Mesendoderm (in vitro differentiated cells): Measurements from ENCODE around the gene CLN5.

Source experiments
- DNase-seq: peaks from one replicate; pipeline ENCODE4 v3.0.0; 2013
- H2AK5ac ChIP-seq: 2 replicates; pipeline ENCODE4 v1.6.1; 2013; ENCODE audit warnings: low read length, inconsistent platforms
- H2BK120ac ChIP-seq: 2 replicates; pipeline ENCODE4 v1.6.1; 2013; ENCODE audit warnings: low read depth, mild to moderate bottlenecking, low read length, moderate library complexity, mixed read lengths
- H2BK15ac ChIP-seq: replicated peaks from 2 replicates; pipeline ENCODE4 v1.6.1; 2013; ENCODE audit warnings: low read depth, mild to moderate bottlenecking, moderate library complexity
- H2BK5ac ChIP-seq: 2 replicates; pipeline ENCODE4 v1.6.1; 2013; ENCODE audit warnings: low read length, inconsistent platforms
- H3K18ac ChIP-seq: 2 replicates; pipeline ENCODE4 v1.6.1; 2013; ENCODE audit warnings: mild to moderate bottlenecking, low read length, mixed read lengths
- H3K23ac ChIP-seq: one replicate; pipeline ENCODE4 v1.6.1; 2013; ENCODE audit warnings: low read length
- H3K27ac ChIP-seq: 2 replicates; pipeline ENCODE4 v1.5.1; 2013; ENCODE audit warnings: low read depth, mild to moderate bottlenecking, inconsistent platforms, low read length, moderate library complexity
- H3K27me3 ChIP-seq: 2 replicates; pipeline ENCODE4 v1.6.1; 2013; ENCODE audit warnings: low read length, control low read depth, mild to moderate bottlenecking, inconsistent platforms; ENCODE audit not compliant: insufficient read depth, poor library complexity
- H3K36me3 ChIP-seq: 2 replicates; pipeline ENCODE4 v1.6.1; 2013; ENCODE audit warnings: low read length, inconsistent platforms; ENCODE audit not compliant: control insufficient read depth, insufficient read depth
- H3K4ac ChIP-seq: one replicate; pipeline ENCODE4 v1.6.1; 2013; ENCODE audit warnings: low read depth, mild to moderate bottlenecking, low read length, moderate library complexity
- H3K4me1 ChIP-seq: 2 replicates; pipeline ENCODE4 v1.6.1; 2013; ENCODE audit warnings: low read depth, low read length, inconsistent platforms; ENCODE audit not compliant: control insufficient read depth
- H3K4me2 ChIP-seq: 2 replicates; pipeline ENCODE4 v1.6.1; 2013; ENCODE audit warnings: low read length
- H3K4me3 ChIP-seq: 2 replicates; pipeline ENCODE4 v1.5.1; 2013; ENCODE audit warnings: mild to moderate bottlenecking, low read length
- H3K56ac ChIP-seq: one replicate; pipeline ENCODE4 v1.6.1; 2013; ENCODE audit warnings: low read length
- H3K79me1 ChIP-seq: 2 replicates; pipeline ENCODE4 v1.6.1; 2013; ENCODE audit warnings: low read length, inconsistent platforms
- H3K79me2 ChIP-seq: 2 replicates; pipeline ENCODE4 v1.6.1; 2013; ENCODE audit warnings: mild to moderate bottlenecking, low read length; ENCODE audit not compliant: control insufficient read depth, insufficient read depth
- H3K9ac ChIP-seq: 2 replicates; pipeline ENCODE4 v1.6.1; 2013; ENCODE audit warnings: low read length, inconsistent platforms
- H4K5ac ChIP-seq: one replicate; pipeline ENCODE4 v1.6.1; 2013; ENCODE audit warnings: low read length
- H4K8ac ChIP-seq: one replicate; pipeline ENCODE4 v1.6.1; 2013; ENCODE audit warnings: low read depth, mild to moderate bottlenecking, control low read depth, low read length, moderate library complexity
- WGBS: extraction: QIAGEN DNeasy Blood & Tissue Kit; methylation state at CpG from one replicate; pipeline ENCODE4 v1.1.7; 2013; ENCODE audit warnings: low lambda C conversion rate, missing lambda C conversion rate; ENCODE audit not compliant: insufficient coverage; ENCODE audit errors: extremely low coverage; 5-methylcytosine and 5-hydroxymethylcytosine counted together

CLN5 gene

GRCh38 chr13:77013853-77014542 is 22.1 kb downstream of the CLN5 start:
- no peak for DNase-seq
- Histone ChIP-seq H2AK5ac (no peak overlapping the region), H3K4ac (no peak overlapping the region), H3K36me3 (peaks cover 1% of the 10 kb centered on the region), H3K56ac (no peak overlapping the region), H3K27ac (no peak overlapping the region), H3K4me1 (no peaks in the 10 kb centered on the region), H3K79me1 (peaks cover 4% of the 10 kb centered on the region), H3K4me3 (no peak overlapping the region), H3K9ac (no peak overlapping the region), H4K8ac (no peak overlapping the region), H3K23ac (no peak overlapping the region), H3K79me2 (no peaks in the 10 kb centered on the region), H3K27me3 (peaks cover 2% of the 10 kb centered on the region), H2BK5ac (no peak overlapping the region), H3K4me2 (no peak overlapping the region), H2BK120ac (no peak overlapping the region), H4K5ac (no peak overlapping the region), H2BK15ac (no peak overlapping the region), H3K18ac (no peak overlapping the region)
- no CpG with 5 or more reads among the region's 2 CpGs for WGBS

DNA sequence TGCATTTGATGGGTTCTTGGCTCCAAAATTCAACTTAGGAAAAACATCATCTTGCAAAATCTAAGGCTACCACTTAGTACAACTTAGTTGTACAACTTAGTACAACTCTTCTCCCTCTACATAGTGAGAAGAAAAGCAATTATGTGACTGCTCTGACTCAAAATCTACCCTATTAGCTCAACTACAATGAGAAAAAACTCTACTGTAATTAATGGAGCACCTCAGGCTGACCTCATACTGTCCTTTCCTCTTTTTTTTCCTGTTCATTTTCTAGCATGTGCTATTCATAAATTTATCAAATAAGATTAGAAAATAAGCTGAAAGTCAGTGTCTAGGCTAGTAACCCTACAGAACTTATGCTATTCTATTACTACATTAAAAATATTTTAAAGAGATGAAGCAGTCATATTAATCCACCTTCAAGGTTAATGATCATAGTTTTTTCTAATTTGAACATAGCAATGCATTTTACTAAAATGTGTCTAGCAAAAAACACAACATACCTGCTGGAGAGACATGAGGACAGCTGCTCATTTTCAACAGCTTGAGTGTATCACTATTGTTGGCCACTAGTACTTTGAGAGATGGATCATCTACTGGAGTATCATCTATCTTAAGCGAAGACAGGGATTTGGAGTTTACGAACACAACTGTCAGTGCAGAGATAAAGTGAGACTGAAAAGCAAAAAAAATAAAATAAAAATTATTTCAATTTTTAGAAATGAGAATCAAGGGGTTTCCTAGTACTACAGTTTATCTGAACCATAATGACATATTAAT is 23.2 kb downstream of the CLN5 start:
- Histone ChIP-seq H2BK15ac (no peak overlapping the region), H3K27me3 (peaks cover 2% of the 10 kb centered on the region), H3K27ac (no peak overlapping the region), H2BK5ac (no peak overlapping the region), H3K79me1 (peaks cover 4% of the 10 kb centered on the region), H3K79me2 (peaks cover 2% of the 10 kb centered on the region), H4K8ac (no peak overlapping the region), H3K18ac (no peak overlapping the region), H3K4me3 (no peak overlapping the region), H2BK120ac (no peak overlapping the region), H4K5ac (no peak overlapping the region), H3K56ac (no peak overlapping the region), H3K4me2 (no peak overlapping the region), H3K9ac (no peak overlapping the region), H3K23ac (no peak overlapping the region), H3K36me3 (peaks cover 1% of the 10 kb centered on the region), H3K4ac (no peak overlapping the region), H2AK5ac (no peak overlapping the region), H3K4me1 (no peaks in the 10 kb centered on the region)
- no peak for DNase-seq
- WGBS: no CpG with 5 or more reads among the region's 2 CpGs

DNA sequence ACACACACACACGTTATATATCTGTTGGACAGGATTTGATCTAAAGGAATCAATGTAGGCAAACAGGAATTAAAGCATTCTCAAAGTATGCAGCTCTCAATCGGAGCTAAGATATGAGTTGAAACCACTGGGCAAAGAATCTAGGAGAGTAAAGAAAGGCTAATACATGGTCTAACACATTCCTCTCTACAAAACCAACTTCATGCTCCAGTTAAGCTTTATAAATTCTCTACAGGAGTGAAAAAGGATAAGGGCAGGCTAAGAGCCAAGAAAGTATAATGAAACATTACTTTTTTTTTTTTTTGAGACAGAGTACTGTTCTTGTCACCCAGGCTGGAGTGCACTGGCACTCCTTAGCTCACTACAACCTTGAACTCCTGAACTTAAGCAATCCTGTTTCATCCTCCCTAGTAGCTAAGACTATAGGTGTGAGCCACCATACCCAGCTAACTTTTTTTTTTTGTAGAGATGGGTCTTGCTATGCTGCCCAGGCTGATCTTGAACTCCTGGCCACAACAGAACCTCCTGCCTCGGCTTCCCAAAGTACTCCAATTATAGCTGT is 24.5 kb downstream of the CLN5 start:
- WGBS: no CpG with 5 or more reads among the region's 3 CpGs
- peaks cover 2% of the 10 kb centered on the region for H3K27me3 ChIP-seq
- H3K4ac ChIP-seq: no peak overlapping the region
- H4K5ac ChIP-seq: no peak overlapping the region
- no peak overlapping the region for H3K18ac ChIP-seq
- no peaks in the 10 kb centered on the region for H3K4me1 ChIP-seq
- no peaks in the 10 kb centered on the region for H3K36me3 ChIP-seq
- H3K4me2 ChIP-seq: no peak overlapping the region
- no peak for DNase-seq
- no peak overlapping the region for H3K27ac ChIP-seq
- H3K79me1 ChIP-seq: peaks cover 6% of the 10 kb centered on the region
- no peak overlapping the region for H2BK120ac ChIP-seq
- no peak overlapping the region for H3K9ac ChIP-seq
- H2BK15ac ChIP-seq: no peak overlapping the region
- peaks cover 8% of the 10 kb centered on the region for H3K79me2 ChIP-seq
- H3K56ac ChIP-seq: no peak overlapping the region
- H3K23ac ChIP-seq: no peak overlapping the region
- no peak overlapping the region for H4K8ac ChIP-seq
- H2BK5ac ChIP-seq: no peak overlapping the region
- H3K4me3 ChIP-seq: no peak overlapping the region
- H2AK5ac ChIP-seq: no peak overlapping the region

GRCh38 chr13:77016888-77017623 is 25.2 kb downstream of the CLN5 start:
- no peak overlapping the region for H2AK5ac ChIP-seq
- H4K5ac ChIP-seq: no peak overlapping the region
- H3K4me3 ChIP-seq: no peak overlapping the region
- H3K4ac ChIP-seq: no peak overlapping the region
- H2BK15ac ChIP-seq: no peak overlapping the region
- no peak overlapping the region for H2BK120ac ChIP-seq
- peaks cover 2% of the 10 kb centered on the region for H3K27me3 ChIP-seq
- H2BK5ac ChIP-seq: no peak overlapping the region
- H3K9ac ChIP-seq: no peak overlapping the region
- H3K79me2 ChIP-seq: peaks cover 11% of the 10 kb centered on the region
- no peak overlapping the region for H3K56ac ChIP-seq
- no CpG with 5 or more reads among the region's 6 CpGs for WGBS
- no peak overlapping the region for H3K18ac ChIP-seq
- H3K4me1 ChIP-seq: no peaks in the 10 kb centered on the region
- no peak overlapping the region for H3K27ac ChIP-seq
- no peak overlapping the region for H3K23ac ChIP-seq
- H3K4me2 ChIP-seq: no peak overlapping the region
- H3K36me3 ChIP-seq: no peaks in the 10 kb centered on the region
- H3K79me1 ChIP-seq: peaks cover 6% of the 10 kb centered on the region
- DNase-seq: no peak
- no peak overlapping the region for H4K8ac ChIP-seq

GRCh38 chr13:77019756-77020155 is 27.9 kb downstream of the CLN5 start:
- H3K4me2 ChIP-seq: no peak overlapping the region
- H3K23ac ChIP-seq: no peak overlapping the region
- H3K79me1 ChIP-seq: peaks cover 9% of the 10 kb centered on the region
- no peak overlapping the region for H3K9ac ChIP-seq
- H2BK5ac ChIP-seq: no peak overlapping the region
- H2AK5ac ChIP-seq: no peak overlapping the region
- no peaks in the 10 kb centered on the region for H3K36me3 ChIP-seq
- H3K27me3 ChIP-seq: no peaks in the 10 kb centered on the region
- no peak overlapping the region for H3K4me3 ChIP-seq
- no peak overlapping the region for H3K18ac ChIP-seq
- no peak overlapping the region for H2BK15ac ChIP-seq
- H3K56ac ChIP-seq: no peak overlapping the region
- no peak overlapping the region for H4K5ac ChIP-seq
- H2BK120ac ChIP-seq: no peak overlapping the region
- H3K79me2 ChIP-seq: peaks cover 30% of the 10 kb centered on the region
- no peak overlapping the region for H3K27ac ChIP-seq
- no peak overlapping the region for H4K8ac ChIP-seq
- H3K4ac ChIP-seq: no peak overlapping the region
- DNase-seq: no peak
- H3K4me1 ChIP-seq: peaks cover 6% of the 10 kb centered on the region
